ENCODE data around the gene CRIP1. TPM values are rescaled to one million over a fixed set of nuclear protein-coding genes. Genes with fewer than 3 reads are reported as not detected.

CRIP1 gene
- total RNA-seq, 2 donors from 2014 or later = 97.1 to 220 TPM

DNA sequence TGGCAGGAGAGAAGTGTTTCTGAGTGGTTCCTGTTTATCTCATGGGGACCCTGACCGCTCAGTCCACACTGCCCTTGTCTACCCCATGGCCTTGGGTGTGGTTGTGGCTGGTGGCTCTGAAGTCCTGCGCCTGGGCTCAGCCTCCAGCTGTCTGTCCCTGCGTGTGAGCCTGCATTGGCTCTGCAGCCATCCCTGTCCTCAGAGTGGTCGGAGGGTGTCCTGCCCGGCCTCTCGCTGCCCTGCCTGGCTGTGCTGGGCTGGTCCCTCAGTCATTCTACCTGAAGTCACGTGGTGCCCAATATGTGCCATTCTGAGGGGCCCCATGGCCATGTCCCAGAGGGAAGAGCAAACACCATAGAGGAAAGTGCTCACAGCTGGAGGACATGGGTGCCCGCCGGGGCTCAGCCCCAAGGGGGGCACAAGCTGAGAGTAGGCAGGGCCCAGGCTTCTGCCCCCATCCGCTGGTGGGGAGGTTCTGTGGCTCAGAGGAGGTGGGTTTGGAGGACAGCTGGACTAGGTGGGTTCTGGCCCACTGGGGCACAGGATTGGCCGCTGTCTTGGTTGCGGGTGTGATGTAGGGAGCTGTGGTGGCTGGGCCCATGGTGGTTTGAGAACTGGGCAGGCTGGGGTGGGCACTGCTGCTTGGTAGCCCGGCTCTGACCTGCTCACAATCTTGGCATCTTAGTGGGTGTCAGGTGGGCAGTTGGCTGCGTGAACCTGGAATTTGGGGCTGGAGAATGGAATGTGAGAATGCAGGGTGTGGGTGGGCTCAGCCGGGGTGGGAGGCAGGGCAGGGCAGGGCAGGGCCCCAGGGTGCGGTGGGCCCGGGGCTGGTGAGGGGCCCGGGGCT lies 16.0 kb downstream of the CRIP1 start:
- no peak overlapping the region for H3K9ac ChIP-seq (ENCODE audit: low read depth in 2 of 2, low read length in 2 of 2)
- H3K4me1 ChIP-seq = no peaks in the 10 kb centered on the region
- DNase-seq = no peak
- TF ChIP-seq, protein P1, sequence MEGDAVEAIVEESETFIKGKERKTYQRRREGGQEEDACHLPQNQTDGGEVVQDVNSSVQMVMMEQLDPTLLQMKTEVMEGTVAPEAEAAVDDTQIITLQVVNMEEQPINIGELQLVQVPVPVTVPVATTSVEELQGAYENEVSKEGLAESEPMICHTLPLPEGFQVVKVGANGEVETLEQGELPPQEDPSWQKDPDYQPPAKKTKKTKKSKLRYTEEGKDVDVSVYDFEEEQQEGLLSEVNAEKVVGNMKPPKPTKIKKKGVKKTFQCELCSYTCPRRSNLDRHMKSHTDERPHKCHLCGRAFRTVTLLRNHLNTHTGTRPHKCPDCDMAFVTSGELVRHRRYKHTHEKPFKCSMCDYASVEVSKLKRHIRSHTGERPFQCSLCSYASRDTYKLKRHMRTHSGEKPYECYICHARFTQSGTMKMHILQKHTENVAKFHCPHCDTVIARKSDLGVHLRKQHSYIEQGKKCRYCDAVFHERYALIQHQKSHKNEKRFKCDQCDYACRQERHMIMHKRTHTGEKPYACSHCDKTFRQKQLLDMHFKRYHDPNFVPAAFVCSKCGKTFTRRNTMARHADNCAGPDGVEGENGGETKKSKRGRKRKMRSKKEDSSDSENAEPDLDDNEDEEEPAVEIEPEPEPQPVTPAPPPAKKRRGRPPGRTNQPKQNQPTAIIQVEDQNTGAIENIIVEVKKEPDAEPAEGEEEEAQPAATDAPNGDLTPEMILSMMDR (IDR thresholded peaks at IDR 0.05) = no peak
- H3K27ac ChIP-seq = no peak overlapping the region
- no peaks in the 10 kb centered on the region for H3K9me3 ChIP-seq
- H3K36me3 ChIP-seq = no peaks in the 10 kb centered on the region
- no peaks in the 10 kb centered on the region for H3K27me3 ChIP-seq
- intact Hi-C loops (cut with DNase I) = no loop called here
- H3K4me3 ChIP-seq = no peak overlapping the region

GRCh38 chr14:105503296-105503640 lies 16.6 kb downstream of the CRIP1 start:
- Histone ChIP-seq H3K27ac (no peak overlapping the region), H3K9ac (ENCODE audit: low read depth in 2 of 2, low read length in 2 of 2) (no peak overlapping the region), H3K27me3 (no peaks in the 10 kb centered on the region), H3K4me3 (no peak overlapping the region), H3K36me3 (no peaks in the 10 kb centered on the region), H3K4me1 (no peaks in the 10 kb centered on the region), H3K9me3 (no peaks in the 10 kb centered on the region)
- intact Hi-C loops (cut with DNase I) = no loop called here
- TF ChIP-seq, protein P1 (IDR thresholded peaks at IDR 0.05) = no peak
- DNase-seq = no peak

- Histone ChIP-seq H3K9ac (ENCODE audit: low read depth in 2 of 2, low read length in 2 of 2) (no peak overlapping the region), H3K4me3 (no peak overlapping the region), H3K27me3 (no peaks in the 10 kb centered on the region), H3K9me3 (no peaks in the 10 kb centered on the region), H3K27ac (no peak overlapping the region), H3K36me3 (no peaks in the 10 kb centered on the region), H3K4me1 (no peaks in the 10 kb centered on the region)
- TF ChIP-seq, protein P1 (IDR thresholded peaks at IDR 0.05) = no peak
- no peak for DNase-seq
- intact Hi-C loops (cut with DNase I) = no loop called here
These were observed 17.4 kb downstream of the CRIP1 start for GRCh38 chr14:105503935-105504692.

DNA sequence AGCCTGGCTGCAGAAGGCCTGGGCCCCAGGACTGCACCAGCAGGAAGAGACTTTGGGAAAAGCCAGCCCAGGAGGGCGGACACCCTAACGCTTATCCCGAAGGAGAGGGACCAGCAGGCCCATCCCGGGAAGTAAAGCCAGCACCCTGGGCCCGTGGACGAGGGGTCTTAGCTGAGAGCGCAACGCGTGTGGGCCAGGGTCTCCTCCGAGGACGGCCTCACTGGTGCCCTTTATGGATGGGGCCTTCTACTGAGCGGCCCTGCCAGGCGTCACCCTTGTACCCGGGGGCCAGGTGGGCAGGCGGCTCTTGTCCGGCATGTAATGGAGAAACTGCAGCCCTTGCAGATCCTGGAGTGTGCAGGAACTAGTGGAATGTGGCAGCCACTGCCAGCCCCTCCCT lies 18.4 kb downstream of the CRIP1 start:
- Histone ChIP-seq H3K4me3 (no peak overlapping the region), H3K36me3 (no peaks in the 10 kb centered on the region), H3K4me1 (no peaks in the 10 kb centered on the region), H3K9ac (ENCODE audit: low read depth in 2 of 2, low read length in 2 of 2) (no peak overlapping the region), H3K9me3 (no peaks in the 10 kb centered on the region), H3K27ac (no peak overlapping the region), H3K27me3 (no peaks in the 10 kb centered on the region)
- no peak for DNase-seq
- TF ChIP-seq, protein P1 (IDR thresholded peaks at IDR 0.05) = no peak
- intact Hi-C loops (cut with DNase I) = no loop called here

DNA sequence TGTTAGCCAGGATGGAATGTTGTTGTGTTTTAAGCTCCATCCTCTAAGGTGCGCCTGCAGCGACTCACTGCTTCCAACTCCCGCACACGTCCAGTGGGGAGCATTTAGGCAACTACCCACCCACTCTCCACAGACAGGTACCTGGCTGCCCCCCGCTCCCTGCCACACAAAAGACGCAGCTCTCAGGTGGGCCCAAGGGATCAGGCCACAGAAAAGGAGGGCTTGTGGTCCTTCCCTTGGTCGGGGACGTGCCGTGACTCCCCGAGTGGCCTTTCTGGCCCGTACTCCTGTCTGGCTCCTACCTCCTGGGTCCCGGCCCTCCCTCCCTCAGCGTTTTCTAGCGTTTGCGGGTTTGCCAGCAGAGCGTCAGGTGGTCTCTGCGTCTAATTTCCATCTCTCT lies 20.6 kb downstream of the CRIP1 start:
- Histone ChIP-seq H3K4me3 (no peak overlapping the region), H3K9me3 (no peaks in the 10 kb centered on the region), H3K36me3 (no peaks in the 10 kb centered on the region), H3K27me3 (no peaks in the 10 kb centered on the region), H3K9ac (ENCODE audit: low read depth in 2 of 2, low read length in 2 of 2) (no peak overlapping the region), H3K27ac (no peak overlapping the region), H3K4me1 (no peaks in the 10 kb centered on the region)
- TF ChIP-seq, protein P1 (IDR thresholded peaks at IDR 0.05) = no peak
- intact Hi-C loops (cut with DNase I) = no loop called here
- DNase-seq = no peak
